GM18517 (cell line): Measurements from ENCODE around the gene PDE9A.

Experiments used
- ATAC-seq: cut with Tn5 transposase; IDR thresholded peaks from one replicate; pipeline ENCODE4 v1.9.1; 2021; ENCODE audit warnings: mild to moderate bottlenecking, moderate library complexity; ENCODE audit not compliant: unreplicated experiment

PDE9A gene

GRCh38 chr21:42641311-42642218 is 11.9 kb upstream of the PDE9A start:
- no peak for ATAC-seq

GRCh38 chr21:42642219-42642745 is 11.1 kb upstream of the PDE9A start:
- ATAC-seq: no peak

DNA sequence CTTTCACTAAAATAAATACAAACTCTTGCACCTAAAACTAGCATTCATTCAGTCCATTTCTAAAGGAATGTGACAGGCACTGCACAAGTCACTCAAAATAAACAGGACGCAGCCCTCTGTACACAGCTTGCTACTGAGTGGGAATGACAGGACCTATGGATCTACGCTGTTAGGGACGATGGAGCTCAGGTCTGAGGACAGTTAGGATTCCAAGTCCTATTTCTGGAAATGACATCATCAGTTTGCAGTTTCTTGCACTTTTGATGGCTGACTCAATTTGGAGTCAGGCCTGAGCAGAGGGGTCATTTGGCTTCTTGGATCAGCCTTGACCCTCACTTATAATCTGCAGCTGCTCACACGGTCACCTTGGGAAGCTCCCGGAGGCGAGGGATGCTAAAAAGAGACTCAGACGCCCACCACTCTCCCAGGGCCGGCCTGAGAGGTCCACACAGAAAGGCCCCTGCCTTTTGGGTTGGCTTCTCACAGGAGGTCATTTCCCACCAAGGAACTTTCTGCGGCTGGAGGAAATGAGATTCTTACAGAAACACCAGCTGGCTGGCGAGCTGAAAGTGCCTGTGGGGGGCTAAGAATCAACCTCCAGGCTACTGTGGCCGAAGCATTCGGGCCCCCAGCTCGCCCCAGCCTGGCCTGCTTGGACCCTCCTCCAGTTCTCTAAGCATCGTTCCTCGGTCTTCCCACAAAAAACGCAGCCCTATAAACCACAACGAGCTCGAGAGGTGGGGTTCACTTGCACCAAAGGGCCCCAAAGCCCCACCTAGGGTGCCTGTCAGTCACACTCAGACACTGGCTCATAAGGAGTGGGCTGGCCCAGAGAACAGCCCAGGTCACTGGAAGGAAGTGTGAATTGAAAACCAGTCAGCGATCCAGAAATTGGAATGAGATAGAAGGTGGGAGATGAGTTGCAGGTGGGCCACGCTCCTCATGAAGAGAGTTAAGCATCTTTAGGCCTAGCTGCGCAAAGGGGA is 8.9 kb upstream of the PDE9A start:
- ATAC-seq: no peak

- no peak for ATAC-seq
Measured at GRCh38 chr21:42645211-42646075, 8.0 kb upstream of the PDE9A start.

DNA sequence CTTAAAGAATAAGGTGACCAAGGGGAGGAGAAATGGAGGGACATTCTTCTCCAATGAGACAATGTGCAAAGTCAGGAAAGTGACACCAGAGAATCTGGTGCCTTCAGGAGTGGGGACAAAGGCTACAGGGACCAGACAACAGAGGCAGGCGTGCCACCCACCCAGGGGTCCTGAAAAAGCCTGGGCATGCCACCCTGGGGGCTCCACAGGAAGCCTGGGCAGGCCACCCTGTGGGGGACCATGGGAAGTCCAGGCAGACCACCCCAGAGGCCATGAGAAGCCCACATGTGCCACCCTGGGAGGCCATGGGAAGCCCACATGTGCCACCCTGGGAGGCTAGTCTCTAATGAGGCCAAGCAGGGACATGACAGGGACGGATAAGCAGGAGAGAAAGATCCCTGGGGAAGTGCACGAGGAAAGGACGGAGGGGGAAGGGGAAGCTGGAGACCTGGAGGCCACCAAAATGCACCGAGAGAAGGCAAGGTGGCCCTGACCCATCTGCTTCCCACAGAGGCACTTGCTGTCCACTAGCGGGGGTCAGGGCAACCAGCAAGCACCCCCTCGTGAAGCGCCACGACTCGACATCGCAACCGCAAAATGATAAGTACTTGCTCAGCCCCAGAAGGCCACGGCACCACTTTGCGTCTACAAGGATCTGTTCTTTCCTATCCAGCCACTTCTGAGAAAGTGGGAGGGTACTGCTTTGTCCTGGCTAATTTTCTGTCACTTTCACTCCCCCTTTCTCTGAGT is 7.2 kb upstream of the PDE9A start:
- no peak for ATAC-seq

- no peak for ATAC-seq
Measured at GRCh38 chr21:42646836-42647235, 6.6 kb upstream of the PDE9A start.

- ATAC-seq: no peak
Measured at GRCh38 chr21:42648606-42649005, 4.8 kb upstream of the PDE9A start.

DNA sequence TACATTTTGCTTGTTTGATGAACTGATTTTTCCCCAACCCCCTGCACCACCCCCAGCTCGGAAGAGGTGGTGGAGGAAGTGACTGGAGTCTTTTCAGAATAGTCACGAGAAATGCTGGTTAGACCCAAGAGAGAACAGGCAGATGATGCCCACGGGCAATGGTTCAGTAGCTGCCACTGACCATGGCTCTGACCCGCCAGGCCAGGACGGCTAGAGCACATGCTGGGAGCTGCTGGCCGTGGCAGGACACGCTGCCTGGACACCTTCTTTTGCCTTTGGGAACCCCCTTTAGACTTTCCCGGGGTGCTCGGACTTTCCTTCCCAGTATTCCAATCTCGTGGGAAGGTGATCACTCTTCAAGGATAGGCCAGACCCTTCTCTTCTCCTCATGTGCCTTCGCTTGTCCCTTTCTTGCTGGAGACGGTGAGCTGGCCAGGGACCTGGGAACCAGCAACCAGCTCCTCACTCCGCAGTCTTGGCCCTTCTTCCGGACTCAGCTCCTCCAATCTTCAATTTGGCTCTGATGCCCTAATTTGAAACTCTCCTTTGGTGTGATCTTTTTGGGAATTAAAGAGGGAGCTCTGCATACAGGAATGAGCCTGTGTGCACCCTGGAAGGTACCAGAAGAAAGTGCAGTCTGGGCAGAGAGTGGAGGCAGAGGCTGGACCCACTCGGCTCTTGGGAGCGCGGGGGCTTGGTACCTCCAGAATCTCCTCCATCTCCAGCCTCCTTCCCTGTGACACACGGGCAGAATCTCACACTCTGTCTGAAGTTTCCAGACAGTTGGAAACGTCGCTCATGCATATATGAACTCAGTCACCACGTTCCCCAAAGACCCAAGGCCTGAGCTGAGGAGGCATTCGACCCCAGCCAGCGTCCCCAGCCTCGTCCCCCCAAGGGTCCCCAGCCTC is 4.0 kb upstream of the PDE9A start:
- no peak for ATAC-seq

DNA sequence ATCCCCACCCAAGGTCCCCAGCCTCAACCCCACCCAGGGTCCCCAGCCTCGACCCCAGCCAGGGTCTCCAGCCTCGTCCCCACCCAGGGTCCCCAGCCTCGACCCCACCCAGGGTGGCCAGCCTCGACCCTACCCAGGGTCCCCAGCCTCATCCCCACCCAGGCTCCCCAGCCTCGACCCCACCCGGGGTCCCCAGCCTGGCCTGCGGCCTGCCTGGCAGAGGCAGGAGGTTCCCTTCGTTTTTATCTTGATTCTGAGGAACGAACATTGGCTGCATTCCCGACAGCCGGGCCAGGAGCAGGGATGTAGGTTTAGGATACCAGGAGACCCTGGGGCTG is 3.4 kb upstream of the PDE9A start:
- ATAC-seq: no peak

GRCh38 chr21:42650441-42651421 is 2.7 kb upstream of the PDE9A start:
- ATAC-seq: no peak

- ATAC-seq: no peak
Measured at GRCh38 chr21:42651515-42652401, 1.7 kb upstream of the PDE9A start.

DNA sequence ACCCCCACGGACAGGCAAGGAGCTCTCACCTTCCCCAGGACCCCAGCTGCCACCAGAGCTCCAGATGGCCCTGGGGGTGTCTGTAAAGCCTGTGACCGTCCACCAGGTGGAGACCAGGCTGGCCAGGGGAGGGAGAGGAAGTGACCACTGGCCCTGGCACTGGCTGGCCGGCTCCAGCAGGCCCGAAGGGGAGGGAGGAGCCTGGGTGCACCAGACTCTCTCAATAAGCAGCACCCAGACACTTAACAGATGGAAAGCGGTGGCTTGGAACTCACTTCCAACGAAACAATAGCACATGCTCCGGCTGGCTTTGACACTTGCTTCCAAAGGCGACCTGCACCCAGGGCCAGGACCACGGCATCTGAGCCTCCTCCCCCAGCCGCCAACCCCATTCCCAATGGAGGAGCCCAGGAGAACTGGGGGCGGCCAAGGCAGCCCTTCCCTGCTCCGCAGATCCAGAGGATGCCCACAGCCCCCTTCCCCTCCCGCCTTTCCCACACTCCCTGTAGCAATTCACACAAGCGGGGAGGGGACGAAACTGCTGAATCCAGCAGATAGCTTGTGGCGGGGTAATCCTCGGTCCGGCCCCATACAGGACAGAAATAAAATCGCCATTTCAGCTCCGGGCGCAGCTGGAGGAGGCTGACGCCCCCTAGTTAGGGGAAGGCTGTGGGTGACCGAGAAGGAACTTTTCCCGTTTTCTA is 742 bp upstream of the PDE9A start:
- no peak for ATAC-seq

GRCh38 chr21:42654179-42654912 is 925 bp downstream of the PDE9A start:
- no peak for ATAC-seq

GRCh38 chr21:42654913-42655795 is 1.7 kb downstream of the PDE9A start:
- ATAC-seq: no peak
